KBM-7 (cell line): ENCODE data around the gene SENP6.
A peak's percentile ranks its signal among the peaks of the same experiment; 100 is the strongest.
"Not testable (repeated sequence)": the region's sequence is repeated elsewhere in the genome, so short reads cannot be mapped to it uniquely, and the experiment has no call there.

Experiments used
- DNase-seq: peaks from one replicate; pipeline ENCODE4 v3.0.0-alpha.2; 2015
- in situ Hi-C: fragments of 300-500 bp; cut with MboI; formaldehyde crosslinking; loops from 2 replicates; pipeline ENCODE4 v1.14.3; 2020; ENCODE audit warnings: low sequenced_read_pairs, low pct_unique_long_range_greater_than_20kb, mixed read lengths

The SENP6 gene

DNA sequence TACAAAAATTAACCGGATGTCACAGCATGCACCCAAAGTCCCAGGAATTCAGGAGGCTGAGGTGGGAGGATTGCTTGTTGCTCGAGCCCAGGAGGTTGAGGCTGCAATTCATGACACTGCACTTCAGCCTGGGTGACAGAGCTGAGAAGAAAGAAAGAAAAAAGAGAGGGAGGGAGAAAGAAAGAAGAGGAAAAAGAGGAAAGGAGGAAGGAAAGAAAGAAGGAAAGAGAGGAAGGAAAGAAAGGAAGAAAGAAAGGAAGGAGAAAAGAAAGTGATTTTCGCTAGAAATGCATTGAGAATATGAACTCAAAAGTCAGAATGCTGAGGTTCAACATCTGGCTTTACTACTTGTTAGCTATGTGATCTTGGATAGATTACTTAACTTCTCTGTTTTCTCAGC lies 6.6 kb downstream of the SENP6 start:
- in situ Hi-C loops: no loop called here
- DNase-seq: no peak

- in situ Hi-C loops: no loop called here
Observed at GRCh38 chr6:75608956-75609533, 7.4 kb downstream of the SENP6 start.

GRCh38 chr6:75609639-75610590 lies 8.2 kb downstream of the SENP6 start:
- DNase-seq: no peak
- in situ Hi-C loops: no loop called here

More at GRCh38 chr6:75608956-75609533, 7.4 kb downstream of the SENP6 start:
- DNase-seq: peak; percentile 90

- in situ Hi-C loops: no loop called here
- DNase-seq: no peak
Observed at GRCh38 chr6:75611011-75611701, 9.5 kb downstream of the SENP6 start.

GRCh38 chr6:75611702-75612375 lies 10.2 kb downstream of the SENP6 start:
- in situ Hi-C loops: no loop called here

DNA sequence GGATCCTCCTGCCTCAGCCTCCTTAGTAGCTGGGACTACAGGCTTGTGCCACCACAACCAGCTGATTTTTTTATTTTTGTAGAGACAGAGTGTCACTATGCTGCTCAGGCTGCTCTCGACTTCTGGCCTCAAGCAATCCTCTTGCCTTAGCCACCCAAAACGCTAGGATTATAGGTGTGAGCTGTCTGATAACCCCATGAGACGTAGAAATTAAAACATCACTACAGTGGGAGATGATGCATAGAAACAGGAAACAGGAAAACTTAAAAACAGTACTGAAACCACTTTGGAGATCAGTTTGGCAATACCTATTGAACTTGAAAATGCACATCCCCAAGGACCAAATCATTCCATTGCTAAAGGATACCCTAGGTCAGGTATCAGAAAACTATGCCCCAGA lies 10.8 kb downstream of the SENP6 start:
- DNase-seq: no peak
- in situ Hi-C loops: no loop called here

More at GRCh38 chr6:75611702-75612375, 10.2 kb downstream of the SENP6 start:
- peak; percentile 30 for DNase-seq

- in situ Hi-C loops: no loop called here
- DNase-seq: no peak
Observed at GRCh38 chr6:75613056-75613501, 11.4 kb downstream of the SENP6 start.

- DNase-seq: no peak
- in situ Hi-C loops: no loop called here
Observed at GRCh38 chr6:75618437-75618836, 16.8 kb downstream of the SENP6 start.

- in situ Hi-C loops: no loop called here
- DNase-seq: no peak
Observed at GRCh38 chr6:75619230-75619899, 17.7 kb downstream of the SENP6 start.

GRCh38 chr6:75620381-75621304 lies 19.0 kb downstream of the SENP6 start:
- in situ Hi-C loops: no loop called here
- no peak for DNase-seq

DNA sequence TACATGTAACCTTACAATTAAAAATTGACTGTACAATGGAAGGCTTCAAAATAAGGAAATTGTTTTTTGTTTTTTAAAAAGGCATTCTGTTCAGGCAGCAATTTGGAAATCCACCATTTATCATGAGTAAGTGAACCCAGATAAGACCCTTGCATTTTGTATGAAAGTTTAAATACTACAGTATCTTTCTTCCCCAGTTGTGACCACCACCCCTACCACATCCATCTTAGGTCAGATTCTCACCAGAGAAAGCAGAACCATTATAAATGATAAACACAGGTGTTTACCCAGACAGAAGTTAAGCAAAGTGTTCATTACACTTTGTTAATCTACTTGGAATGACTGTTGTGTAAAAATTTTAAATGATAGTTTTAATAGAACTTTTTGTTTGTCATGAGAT lies 20.2 kb downstream of the SENP6 start:
- in situ Hi-C loops: no loop called here
- DNase-seq: no peak

- in situ Hi-C loops: no loop called here
- no peak for DNase-seq
Observed at GRCh38 chr6:75623491-75623890, 21.8 kb downstream of the SENP6 start.

DNA sequence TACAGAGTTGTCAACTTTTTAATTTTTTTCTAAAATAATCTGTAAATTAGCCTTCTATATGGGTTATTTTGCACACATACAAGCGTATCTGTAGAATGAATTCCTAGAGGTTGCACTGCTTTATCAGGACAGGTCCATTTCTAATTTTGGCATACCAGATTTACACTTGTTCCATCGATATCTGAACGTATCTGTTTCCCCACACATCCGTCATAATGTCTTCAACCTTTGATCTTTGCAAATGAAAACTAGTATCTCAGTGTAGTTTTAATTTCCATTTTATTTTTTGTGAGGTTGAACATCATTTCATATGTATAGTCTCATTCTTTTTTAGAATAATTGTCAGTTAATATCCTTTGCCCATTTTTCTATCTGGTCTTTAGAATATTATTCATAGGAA lies 22.7 kb downstream of the SENP6 start:
- in situ Hi-C loops: no loop called here
- no peak for DNase-seq

DNA sequence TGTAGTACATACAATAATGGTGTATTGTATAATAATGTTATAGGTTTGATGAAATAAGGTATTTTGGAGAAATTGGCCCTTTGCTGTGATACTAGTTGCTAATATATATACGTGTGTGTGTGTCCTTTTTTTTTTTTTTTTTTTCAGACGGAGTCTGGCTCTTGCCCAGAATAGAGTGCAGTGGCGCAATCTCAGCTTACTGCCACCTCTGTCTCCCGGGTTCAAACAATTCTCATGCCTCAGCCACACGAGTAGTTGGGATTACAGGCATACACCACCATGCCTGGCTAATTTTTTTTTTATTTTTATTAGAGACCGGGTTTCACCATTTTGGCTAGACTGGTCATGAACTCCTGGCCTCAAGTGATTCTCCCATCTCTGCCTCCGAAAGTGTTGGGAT lies 23.3 kb downstream of the SENP6 start:
- in situ Hi-C loops: no loop called here
- DNase-seq: no peak

DNA sequence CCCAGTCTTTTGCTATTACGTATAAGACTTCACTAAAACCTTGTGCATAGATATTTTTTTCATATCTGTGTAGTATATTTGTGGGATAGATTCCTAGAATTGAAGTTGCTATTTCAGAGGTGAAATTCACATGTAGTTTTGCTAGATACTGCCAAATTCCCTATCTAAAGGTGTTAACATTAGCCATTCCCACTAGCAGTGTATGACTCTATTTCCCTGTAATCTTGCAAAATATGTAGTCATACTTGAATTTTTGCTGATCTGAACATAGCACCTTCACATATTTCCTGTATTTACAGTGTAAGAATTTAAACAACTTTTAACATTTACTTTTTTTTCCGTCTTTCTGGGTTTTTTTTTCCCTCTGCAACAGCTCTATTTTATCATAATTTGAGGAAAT lies 24.9 kb downstream of the SENP6 start:
- DNase-seq: no peak
- in situ Hi-C loops: no loop called here

DNA sequence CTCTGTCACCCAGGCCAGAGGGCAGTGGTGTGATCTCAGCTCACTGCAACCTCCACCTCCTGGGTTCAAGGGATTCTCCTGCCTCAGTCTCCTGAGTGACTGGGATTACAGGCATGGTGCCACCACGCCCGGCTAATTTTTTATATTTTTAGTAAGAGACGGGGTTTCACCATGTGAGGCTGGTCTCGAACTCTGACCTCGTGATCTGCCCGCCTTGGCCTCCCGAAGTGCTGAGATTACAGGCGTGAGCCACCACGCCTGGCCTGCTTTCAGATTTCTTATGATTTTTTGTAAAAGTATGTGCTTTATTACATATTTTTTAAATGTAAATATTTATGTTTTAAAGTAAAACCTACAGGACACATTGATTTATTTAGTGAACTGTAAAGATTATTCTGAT lies 26.0 kb downstream of the SENP6 start:
- DNase-seq, in situ Hi-C loops: not testable (repeated sequence)

GRCh38 chr6:75631859-75632635 lies 30.4 kb downstream of the SENP6 start:
- DNase-seq: no peak
- in situ Hi-C loops: no loop called here
